Smooth muscle cell (in vitro differentiated cells): ENCODE measurements around the gene PTPN18. TPM values are rescaled to one million over a fixed set of nuclear protein-coding genes. Genes with fewer than 3 reads are reported as not detected.

ENCODE experiments used
- DNase-seq: peaks from one replicate; lab custom pipeline; 2025; ENCODE audit not compliant: unreplicated experiment; lab: John Stamatoyannopoulos, UW
- H2AFZ ChIP-seq: fragments of 200-600 bp; sonication (generic); 2 replicates; pipeline ENCODE4 v1.6.0; 2016; ENCODE audit warnings: antibody characterized with exemption, low read depth, mild to moderate bottlenecking
- H3F3A ChIP-seq: fragments of 200-600 bp; sonication (generic); 2 replicates; pipeline ENCODE4 v1.6.0; 2017; ENCODE audit warnings: antibody characterized with exemption, low read depth
- H3K27ac ChIP-seq: fragments of 200-600 bp; sonication (generic); 2 replicates; pipeline ENCODE4 v1.5.1; 2016; ENCODE audit warnings: low read depth, mild to moderate bottlenecking
- H3K27me3 ChIP-seq: fragments of 200-600 bp; sonication (generic); 2 replicates; pipeline ENCODE4 v1.6.1; 2016; ENCODE audit warnings: low read depth, mild to moderate bottlenecking
- H3K36me3 ChIP-seq: fragments of 200-600 bp; sonication (generic); 2 replicates; pipeline ENCODE4 v1.5.1; 2016; ENCODE audit warnings: low read depth
- H3K4me1 ChIP-seq: fragments of 200-600 bp; sonication (generic); 2 replicates; pipeline ENCODE4 v1.5.1; 2016; ENCODE audit warnings: low read depth
- H3K4me2 ChIP-seq: fragments of 200-600 bp; sonication (generic); 2 replicates; pipeline ENCODE4 v1.6.0; 2016; ENCODE audit warnings: mild to moderate bottlenecking
- H3K4me3 ChIP-seq: fragments of 200-600 bp; sonication (generic); 2 replicates; pipeline ENCODE4 v1.5.1; 2016; ENCODE audit warnings: mild to moderate bottlenecking
- H3K79me2 ChIP-seq: fragments of 200-600 bp; sonication (generic); 2 replicates; pipeline ENCODE4 v1.6.0; 2016; ENCODE audit warnings: low read depth, mild to moderate bottlenecking
- H3K9ac ChIP-seq: fragments of 200-600 bp; sonication (generic); 2 replicates; pipeline ENCODE4 v1.6.0; 2016; ENCODE audit warnings: low read depth
- H3K9me3 ChIP-seq: fragments of 200-600 bp; sonication (generic); replicated peaks from 2 replicates; pipeline ENCODE4 v1.5.1; 2016; ENCODE audit warnings: low read depth
- H4K20me1 ChIP-seq: fragments of 200-600 bp; sonication (generic); 2 replicates; pipeline ENCODE4 v1.6.0; 2016; ENCODE audit warnings: low read depth
- CTCF ChIP-seq: fragments of 200-600 bp; sonication (generic); IDR thresholded peaks from 2 replicates; pipeline ENCODE4 v1.5.1; 2017; ENCODE audit warnings: borderline replicate concordance, mild to moderate bottlenecking, antibody characterized with exemption; ENCODE audit not compliant: insufficient read depth, poor library complexity, severe bottlenecking
- WGBS: methylation state at CpG from one replicate; pipeline ENCODE4 v1.1.7; 2016; ENCODE audit warnings: low lambda C conversion rate; 5-methylcytosine and 5-hydroxymethylcytosine counted together
- polyA plus RNA-seq: library from polyadenylated mRNA; unstranded; fragments of >200 nt; fragmentation: Nextera tagmentation; extraction: Ambion mirVana; gene quantifications from 2 replicates; pipeline ENCODE4 v1.2.1, GENCODE V29; 2016
- total RNA-seq: library from RNA; depleted of rRNA; stranded (reverse); fragments of >200 nt; gene quantifications from 2 replicates; pipeline ENCODE4 v1.2.3, GENCODE V29; 2014

Gene PTPN18
- total and polyA plus RNA-seq, 2 experiments from 2014 or later = 4.4 to 10.2 TPM

- Histone ChIP-seq H3K36me3 (no peaks in the 10 kb centered on the region), H3K4me3 (peak overlapping the region; percentile 50), H3K79me2 (no peaks in the 10 kb centered on the region), H3K4me2 (peak overlapping the region; percentile 9), H4K20me1 (no peaks in the 10 kb centered on the region), H3K9me3 (no peaks in the 10 kb centered on the region), H3K9ac (no peak overlapping the region), H3F3A (peaks cover 6% of the 10 kb centered on the region), H2AFZ (no peak overlapping the region), H3K27me3 (no peaks in the 10 kb centered on the region), H3K4me1 (peaks cover 11% of the 10 kb centered on the region), H3K27ac (no peak overlapping the region)
- WGBS = 90% methylated on average over 13 of the region's 13 CpGs
- DNase-seq = no peak
- TF ChIP-seq CTCF = no peak
These were observed 19.5 kb upstream of the PTPN18 start for GRCh38 chr2:130336150-130336876.

DNA sequence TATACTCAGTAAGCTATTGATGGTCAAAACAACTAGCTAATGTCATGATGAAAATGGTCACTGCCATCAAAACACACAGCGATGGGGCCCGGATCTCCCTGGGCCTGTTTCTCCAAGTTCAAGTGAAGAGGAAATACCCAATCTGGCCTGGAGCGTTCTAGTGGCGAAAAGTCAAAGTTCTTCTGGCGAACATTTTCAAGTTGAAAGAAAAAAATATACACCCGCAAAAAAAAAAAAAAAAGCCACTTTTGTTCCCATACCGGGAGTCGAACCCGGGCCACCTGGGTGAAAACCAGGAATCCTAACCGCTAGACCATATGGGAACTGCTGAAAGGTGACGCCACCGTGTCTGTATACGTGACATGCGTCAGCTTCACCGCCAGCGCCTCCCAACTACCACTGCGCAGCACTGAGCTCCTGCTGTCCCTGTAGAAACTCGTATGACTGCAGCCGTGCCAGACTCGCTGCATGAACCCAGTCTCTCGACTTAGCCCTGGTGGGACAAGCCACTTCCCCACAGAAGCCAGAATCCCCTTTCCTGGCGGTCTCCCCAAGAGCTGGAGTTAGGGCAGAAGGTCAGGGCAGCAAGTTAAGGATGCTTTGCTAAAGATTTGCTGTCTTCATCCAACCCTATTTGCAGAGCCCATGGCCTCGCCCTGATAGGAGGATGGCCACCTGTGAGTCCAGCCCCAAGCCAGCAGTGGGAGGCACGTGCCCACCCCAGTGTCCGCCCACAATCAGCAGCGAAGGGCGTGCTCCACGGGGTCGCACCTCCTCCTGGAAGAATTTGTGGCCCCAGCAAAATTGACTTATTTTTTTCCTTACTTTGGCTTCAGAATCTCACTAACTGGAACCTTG is 18.8 kb upstream of the PTPN18 start:
- Histone ChIP-seq H3K4me1 (peaks cover 14% of the 10 kb centered on the region), H3K4me3 (peak overlapping the region; percentile 50), H3K9ac (peak overlapping the region; percentile 23), H3K9me3 (no peaks in the 10 kb centered on the region), H3K27ac (peak overlapping the region; percentile 76), H3K36me3 (no peaks in the 10 kb centered on the region), H4K20me1 (no peaks in the 10 kb centered on the region), H3F3A (peaks cover 6% of the 10 kb centered on the region), H3K4me2 (peak overlapping the region; percentile 85), H3K79me2 (no peaks in the 10 kb centered on the region), H3K27me3 (no peaks in the 10 kb centered on the region), H2AFZ (peak overlapping the region; percentile 56)
- no peak for TF ChIP-seq CTCF
- peak; percentile 80 for DNase-seq
- WGBS = 8% methylated on average over 29 of the region's 29 CpGs

GRCh38 chr2:130337735-130338325 is 18.0 kb upstream of the PTPN18 start:
- H3K4me3 ChIP-seq = peak overlapping the region; percentile 50
- DNase-seq = no peak
- H3K27me3 ChIP-seq = no peaks in the 10 kb centered on the region
- WGBS = 29% methylated on average over 8 of the region's 8 CpGs
- H3K9ac ChIP-seq = peak overlapping the region; percentile 23
- peak overlapping the region; percentile 76 for H3K27ac ChIP-seq
- no peaks in the 10 kb centered on the region for H3K9me3 ChIP-seq
- H2AFZ ChIP-seq = no peak overlapping the region
- H4K20me1 ChIP-seq = no peaks in the 10 kb centered on the region
- peaks cover 6% of the 10 kb centered on the region for H3F3A ChIP-seq
- H3K4me2 ChIP-seq = peak overlapping the region; percentile 85
- H3K79me2 ChIP-seq = no peaks in the 10 kb centered on the region
- TF ChIP-seq CTCF = no peak
- H3K4me1 ChIP-seq = peaks cover 14% of the 10 kb centered on the region
- H3K36me3 ChIP-seq = no peaks in the 10 kb centered on the region
